Measurements from ENCODE around the gene MS4A8.

MS4A8 gene

GRCh38 chr11:60691661-60692060, 7.8 kb upstream of the MS4A8 start:
- no peaks in the 10 kb centered on the region for H3K79me2 ChIP-seq (ENCODE audit: insufficient read depth, low read length)
- no peaks in the 10 kb centered on the region for H3K36me3 ChIP-seq (ENCODE audit: low read length)
- no peaks in the 10 kb centered on the region for H3K9me2 ChIP-seq (replicated peaks; ENCODE audit: insufficient read depth, low read length)
- no peak overlapping the region for H3K27ac ChIP-seq (ENCODE audit: low read depth, low read length)
- H3K4me2 ChIP-seq (ENCODE audit: low read depth, low read length, poor library complexity, severe bottlenecking) = no peak overlapping the region
- no peak for TF ChIP-seq EZH2phosphoT487 (conservative IDR thresholded peaks at IDR 0.05; ENCODE audit: low read length)
- no peak overlapping the region for H3K9ac ChIP-seq (ENCODE audit: low read length)
- no peak overlapping the region for H3K4me3 ChIP-seq (ENCODE audit: insufficient read depth, low read length, poor library complexity, severe bottlenecking)
- no peaks in the 10 kb centered on the region for H3F3A ChIP-seq (ENCODE audit: insufficient read depth)
- H3K9me3 ChIP-seq (ENCODE audit: insufficient read depth, low read length) = no peaks in the 10 kb centered on the region
- no peak overlapping the region for H2AFZ ChIP-seq (ENCODE audit: low read depth, low read length, severe bottlenecking)
- no peaks in the 10 kb centered on the region for H4K20me1 ChIP-seq (ENCODE audit: low read depth, low read length)
- H3K27me3 ChIP-seq (ENCODE audit: low read length) = no peaks in the 10 kb centered on the region

- H3K4me3 ChIP-seq (ENCODE audit: insufficient read depth, low read length, poor library complexity, severe bottlenecking) = no peak overlapping the region
- H3K9me2 ChIP-seq (replicated peaks; ENCODE audit: insufficient read depth, low read length) = no peaks in the 10 kb centered on the region
- H3K27ac ChIP-seq (ENCODE audit: low read depth, low read length) = no peak overlapping the region
- no peaks in the 10 kb centered on the region for H3K27me3 ChIP-seq (ENCODE audit: low read length)
- no peak overlapping the region for H3K4me2 ChIP-seq (ENCODE audit: low read depth, low read length, poor library complexity, severe bottlenecking)
- no peaks in the 10 kb centered on the region for H3F3A ChIP-seq (ENCODE audit: insufficient read depth)
- H3K79me2 ChIP-seq (ENCODE audit: insufficient read depth, low read length) = no peaks in the 10 kb centered on the region
- H4K20me1 ChIP-seq (ENCODE audit: low read depth, low read length) = no peaks in the 10 kb centered on the region
- H2AFZ ChIP-seq (ENCODE audit: low read depth, low read length, severe bottlenecking) = no peak overlapping the region
- H3K36me3 ChIP-seq (ENCODE audit: low read length) = no peaks in the 10 kb centered on the region
- TF ChIP-seq CTCF (IDR thresholded peaks at IDR 0.05; ENCODE audit: insufficient read depth, low read length, poor library complexity, severe bottlenecking) (no peak), EZH2phosphoT487 (conservative IDR thresholded peaks at IDR 0.05; ENCODE audit: low read length) (no peak)
- H3K9ac ChIP-seq (ENCODE audit: low read length) = no peak overlapping the region
- H3K9me3 ChIP-seq (ENCODE audit: insufficient read depth, low read length) = no peaks in the 10 kb centered on the region
Observed at GRCh38 chr11:60699936-60700335, 524 bp downstream of the MS4A8 start.

GRCh38 chr11:60700689-60701468, 1.5 kb downstream of the MS4A8 start:
- Histone ChIP-seq H3K36me3 (ENCODE audit: low read length) (no peaks in the 10 kb centered on the region), H3F3A (ENCODE audit: insufficient read depth) (no peaks in the 10 kb centered on the region), H3K9ac (ENCODE audit: low read length) (no peak overlapping the region), H2AFZ (ENCODE audit: low read depth, low read length, severe bottlenecking) (no peak overlapping the region), H3K27ac (ENCODE audit: low read depth, low read length) (no peak overlapping the region), H3K9me2 (replicated peaks; ENCODE audit: insufficient read depth, low read length) (no peaks in the 10 kb centered on the region), H3K4me2 (ENCODE audit: low read depth, low read length, poor library complexity, severe bottlenecking) (no peak overlapping the region), H3K9me3 (ENCODE audit: insufficient read depth, low read length) (no peaks in the 10 kb centered on the region), H3K4me3 (ENCODE audit: insufficient read depth, low read length, poor library complexity, severe bottlenecking) (no peak overlapping the region), H3K27me3 (ENCODE audit: low read length) (no peaks in the 10 kb centered on the region), H4K20me1 (ENCODE audit: low read depth, low read length) (no peaks in the 10 kb centered on the region), H3K79me2 (ENCODE audit: insufficient read depth, low read length) (no peaks in the 10 kb centered on the region)
- TF ChIP-seq EZH2phosphoT487 (conservative IDR thresholded peaks at IDR 0.05; ENCODE audit: low read length) = no peak
- no peak for TF ChIP-seq CTCF (IDR thresholded peaks at IDR 0.05; ENCODE audit: insufficient read depth, low read length, poor library complexity, severe bottlenecking)

- H3K9ac ChIP-seq (ENCODE audit: low read length) = no peak overlapping the region
- no peak overlapping the region for H3K4me2 ChIP-seq (ENCODE audit: low read depth, low read length, poor library complexity, severe bottlenecking)
- H3K9me2 ChIP-seq (replicated peaks; ENCODE audit: insufficient read depth, low read length) = no peaks in the 10 kb centered on the region
- no peak for TF ChIP-seq EZH2phosphoT487 (conservative IDR thresholded peaks at IDR 0.05; ENCODE audit: low read length)
- no peaks in the 10 kb centered on the region for H4K20me1 ChIP-seq (ENCODE audit: low read depth, low read length)
- no peak overlapping the region for H3K4me3 ChIP-seq (ENCODE audit: insufficient read depth, low read length, poor library complexity, severe bottlenecking)
- no peak overlapping the region for H2AFZ ChIP-seq (ENCODE audit: low read depth, low read length, severe bottlenecking)
- H3K27me3 ChIP-seq (ENCODE audit: low read length) = no peaks in the 10 kb centered on the region
- H3F3A ChIP-seq (ENCODE audit: insufficient read depth) = no peaks in the 10 kb centered on the region
- no peak overlapping the region for H3K27ac ChIP-seq (ENCODE audit: low read depth, low read length)
- no peaks in the 10 kb centered on the region for H3K36me3 ChIP-seq (ENCODE audit: low read length)
- H3K9me3 ChIP-seq (ENCODE audit: insufficient read depth, low read length) = no peaks in the 10 kb centered on the region
- H3K79me2 ChIP-seq (ENCODE audit: insufficient read depth, low read length) = no peaks in the 10 kb centered on the region
Observed at GRCh38 chr11:60701469-60701818, 2.0 kb downstream of the MS4A8 start.

Measured in SU-DHL-6 (cell line).